Astrocyte (in vitro differentiated cells and primary cell): Measurements from ENCODE around the gene DDX46. TPM values are rescaled to one million over a fixed set of nuclear protein-coding genes. Genes with fewer than 3 reads are reported as not detected.

Source experiments
- DNase-seq: peaks from one replicate; pipeline ENCODE4 v3.0.0-alpha.2; 2010; ENCODE audit warnings: low read depth
- FAIRE-seq: peaks from 2 replicates; lab custom pipeline; 2011; peaks lifted over from hg19 to GRCh38; lab: Jason Lieb, UNC
- H2AFZ ChIP-seq: 2 replicates; pipeline ENCODE4 v1.6.0; 2012; ENCODE audit warnings: low read depth, low read length, inconsistent platforms
- H3K27ac ChIP-seq: 2 replicates; pipeline ENCODE4 v1.5.1; 2011; ENCODE audit warnings: low read depth, low read length, inconsistent platforms
- H3K27me3 ChIP-seq: 2 replicates; pipeline ENCODE4 v1.6.0; 2011; ENCODE audit warnings: low read length, inconsistent platforms; ENCODE audit not compliant: insufficient read depth
- H3K36me3 ChIP-seq: 2 replicates; pipeline ENCODE4 v1.5.1; 2011; ENCODE audit warnings: low read length, inconsistent platforms; ENCODE audit not compliant: insufficient read depth
- H3K4me1 ChIP-seq: 2 replicates; pipeline ENCODE4 v1.5.1; 2011; ENCODE audit warnings: low read length, inconsistent platforms; ENCODE audit not compliant: insufficient read depth
- H3K4me2 ChIP-seq: 2 replicates; pipeline ENCODE4 v1.6.0; 2012; ENCODE audit warnings: low read length, inconsistent platforms
- H3K4me3 ChIP-seq: 2 replicates; pipeline ENCODE4 v1.5.1; 2011; ENCODE audit warnings: low read depth, mild to moderate bottlenecking, low read length, inconsistent platforms; ENCODE audit not compliant: insufficient read depth
- H3K79me2 ChIP-seq: 2 replicates; pipeline ENCODE4 v1.6.0; 2012; ENCODE audit warnings: mild to moderate bottlenecking, low read length, inconsistent platforms; ENCODE audit not compliant: insufficient read depth
- H3K9ac ChIP-seq: 2 replicates; pipeline ENCODE4 v1.6.0; 2012; ENCODE audit warnings: mild to moderate bottlenecking, low read length, inconsistent platforms
- H3K9me3 ChIP-seq: 2 replicates; pipeline ENCODE4 v1.5.1; 2012; ENCODE audit warnings: low read depth, mild to moderate bottlenecking, low read length, inconsistent platforms; ENCODE audit not compliant: insufficient read depth
- H4K20me1 ChIP-seq: 2 replicates; pipeline ENCODE4 v1.6.0; 2012; ENCODE audit warnings: low read length, inconsistent platforms; ENCODE audit not compliant: insufficient read depth
- H3K27ac Mint-ChIP-seq: one replicate; pipeline ENCODE4 v1.8.0; 2021; ENCODE audit warnings: mild to moderate bottlenecking, mixed read lengths; ENCODE audit not compliant: unreplicated experiment
- H3K27me3 Mint-ChIP-seq: one replicate; pipeline ENCODE4 v1.8.0; 2021; ENCODE audit warnings: low read depth, mixed read lengths; ENCODE audit not compliant: unreplicated experiment
- H3K36me3 Mint-ChIP-seq: one replicate; pipeline ENCODE4 v1.8.0; 2021; ENCODE audit warnings: low read depth, mixed read lengths; ENCODE audit not compliant: unreplicated experiment
- H3K4me1 Mint-ChIP-seq: one replicate; pipeline ENCODE4 v1.8.0; 2021; ENCODE audit warnings: low read depth, mixed read lengths; ENCODE audit not compliant: unreplicated experiment
- H3K4me3 Mint-ChIP-seq: one replicate; pipeline ENCODE4 v1.8.0; 2021; ENCODE audit warnings: mild to moderate bottlenecking, moderate library complexity, mixed read lengths; ENCODE audit not compliant: unreplicated experiment
- H3K9me3 Mint-ChIP-seq: one replicate; pipeline ENCODE4 v1.8.0; 2021; ENCODE audit warnings: mild to moderate bottlenecking, mixed read lengths; ENCODE audit not compliant: unreplicated experiment
- CTCF ChIP-seq: IDR thresholded peaks from 2 replicates; pipeline ENCODE4 v1.5.1; 2011; ENCODE audit warnings: low read depth, mild to moderate bottlenecking, inconsistent platforms, low read length, moderate library complexity; ENCODE audit not compliant: insufficient read depth
- EZH2 ChIP-seq: IDR thresholded peaks from 2 replicates; pipeline ENCODE4 v1.6.1; 2012; ENCODE audit warnings: mild to moderate bottlenecking, low read length, inconsistent platforms; ENCODE audit not compliant: insufficient read depth
- total RNA-seq: library from RNA; stranded (reverse); gene quantifications from 2 replicates; pipeline ENCODE4 v1.2.1, GENCODE V29; 2021

Gene DDX46
- total RNA-seq, 1 donor from 2014 or later: 43.6 TPM

- Mint-ChIP-seq H3K4me3 (peak within 1 kb of the TSS; percentile 96), H3K36me3 (peaks cover 5% of the 10 kb centered on the region), H3K27ac (peak within 1 kb of the TSS; percentile 90), H3K9me3 (no peaks in the 10 kb centered on the region), H3K27me3 (no peaks in the 10 kb centered on the region), H3K4me1 (peaks cover 18% of the 10 kb centered on the region)
- TF ChIP-seq CTCF: no peak
- no peak for TF ChIP-seq EZH2
- peak within 1 kb of the TSS; percentile 96 for H3K27ac ChIP-seq
- H3K79me2 ChIP-seq: peaks cover 30% of the 10 kb centered on the region
- H3K36me3 ChIP-seq: no peaks in the 10 kb centered on the region
- no peaks in the 10 kb centered on the region for H3K9me3 ChIP-seq
- FAIRE-seq (no peak), DNase-seq (peak; percentile 69)
- H3K4me1 ChIP-seq: peaks cover 6% of the 10 kb centered on the region
- peak within 1 kb of the TSS; percentile 88 for H3K4me2 ChIP-seq
- peak within 1 kb of the TSS; percentile 96 for H2AFZ ChIP-seq
- no peaks in the 10 kb centered on the region for H3K27me3 ChIP-seq
- H4K20me1 ChIP-seq: peaks cover 23% of the 10 kb centered on the region
- peak within 1 kb of the TSS; percentile 74 for H3K4me3 ChIP-seq
- peak within 1 kb of the TSS; percentile 97 for H3K9ac ChIP-seq
Measured at GRCh38 chr5:134873987-134874830, 115.6 kb downstream of the DDX46 start, which contains the start of gene TXNDC15. TSS of gene TXNDC15 (plus strand) at chr5:134874371. CDS start at chr5:134874428, 57 bp downstream.

GRCh38 chr5:134874831-134875655 lies 116.5 kb downstream of the DDX46 start:
- FAIRE-seq (peak; percentile 20), DNase-seq (peak; percentile 83)
- Histone ChIP-seq H3K9ac (peak overlapping the region; percentile 97), H3K4me2 (peak overlapping the region; percentile 88), H3K4me1 (peaks cover 6% of the 10 kb centered on the region), H2AFZ (peak overlapping the region; percentile 96), H3K27me3 (no peaks in the 10 kb centered on the region), H3K27ac (peak overlapping the region; percentile 96), H3K9me3 (no peaks in the 10 kb centered on the region), H3K79me2 (peaks cover 37% of the 10 kb centered on the region), H4K20me1 (peaks cover 31% of the 10 kb centered on the region), H3K4me3 (peak overlapping the region; percentile 74), H3K36me3 (no peaks in the 10 kb centered on the region)
- Mint-ChIP-seq H3K4me1 (peaks cover 18% of the 10 kb centered on the region), H3K27me3 (no peaks in the 10 kb centered on the region), H3K9me3 (no peaks in the 10 kb centered on the region), H3K4me3 (peak overlapping the region; percentile 96), H3K27ac (peak overlapping the region; percentile 90), H3K36me3 (peaks cover 5% of the 10 kb centered on the region)
- TF ChIP-seq EZH2: no peak
- no peak for TF ChIP-seq CTCF
